GM12878 (cell line): ENCODE results near the gene ANKRD17. TPM values are rescaled to one million over a fixed set of nuclear protein-coding genes. Genes with fewer than 3 reads are reported as not detected.

Experiments
- EGR1 ChIP-seq, 2 experiments: IDR thresholded peaks; 1 replicate in 1 of 2; 2 replicates in 1 of 2; pipeline ENCODE4 v1.6.1; 2011 to 2012; ENCODE audit warnings: low read depth in 2 of 2, low read length in 2 of 2, borderline replicate concordance in 1 of 2, mild to moderate bottlenecking in 1 of 2, moderate library complexity in 1 of 2
- HDGF ChIP-seq: fragments of 450-650 bp; IDR thresholded peaks from 2 replicates; pipeline ENCODE4 v1.6.1; 2016; ENCODE audit warnings: antibody characterized with exemption
- MYC ChIP-seq: IDR thresholded peaks from 2 replicates; pipeline ENCODE4 v1.6.1; 2011; ENCODE audit warnings: mild to moderate bottlenecking, low read length, moderate library complexity, inconsistent platforms; ENCODE audit not compliant: insufficient read depth, insufficient replicate concordance, insufficient read length, severe bottlenecking
- NFIC ChIP-seq: IDR thresholded peaks from 2 replicates; pipeline ENCODE4 v1.6.1; 2012; ENCODE audit warnings: low read depth, mild to moderate bottlenecking, inconsistent platforms, low read length, moderate library complexity
- RBBP5 ChIP-seq: fragments of 200-600 bp; sonication (generic); conservative IDR thresholded peaks from 2 replicates; pipeline ENCODE4 v1.6.1; 2016
- SIN3A ChIP-seq: IDR thresholded peaks from 2 replicates; pipeline ENCODE4 v1.6.1; 2012; ENCODE audit warnings: low read depth, low read length, improper control_type of control experiment
- SRF ChIP-seq, 2 experiments: IDR thresholded peaks; 2 replicates each; pipeline ENCODE4 v1.6.1; 2011; ENCODE audit warnings: low read depth in 2 of 2, low read length in 2 of 2, mild to moderate bottlenecking in 1 of 2, moderate library complexity in 1 of 2
- TCF12 ChIP-seq: IDR thresholded peaks from 2 replicates; pipeline ENCODE4 v1.6.1; 2011; ENCODE audit warnings: low read depth, mild to moderate bottlenecking, low read length
- ZBED1 ChIP-seq: IDR thresholded peaks from 2 replicates; pipeline ENCODE4 v1.6.1; 2016; ENCODE audit warnings: borderline replicate concordance
- polyA plus RNA-seq, 11 experiments: library from polyadenylated mRNA; depleted of rRNA in 4 of 11; unstranded in 6 of 11; stranded (reverse) in 5 of 11; fragments of >200 nt; fragmentation: Nextera tagmentation in 4 of 11; fragmentation: Illumina TruSeq in 1 of 11; extraction: Ambion mirVana in 4 of 11; extraction: Trizol in 1 of 11; gene quantifications; 1 replicate in 1 of 11; 2 replicates in 10 of 11; pipeline versions ENCODE4 v1.2.1 to v1.2.3, GENCODE V29; 2011 to 2016; ENCODE audit warnings: inconsistent platforms in 2 of 11, missing spikeins in 2 of 11, low read depth in 1 of 11
- total RNA-seq, 4 experiments: library from RNA; depleted of rRNA in 3 of 4; stranded (reverse); fragments of >200 nt in 3 of 4; fragmentation: Illumina TruSeq in 1 of 4; extraction: Trizol in 1 of 4; gene quantifications; 2 replicates each; pipeline versions ENCODE4 v1.2.1 to v1.2.3, GENCODE V29; 2013 to 2021
- TF ChIP-seq, protein P1 (sequence below): fragments of 450-650 bp; conservative IDR thresholded peaks from 2 replicates; pipeline ENCODE4 v1.6.1; 2017; ENCODE audit warnings: mild to moderate bottlenecking, moderate library complexity
- TF ChIP-seq, protein P2 (sequence below): IDR thresholded peaks from 2 replicates; pipeline ENCODE4 v1.6.1; 2012; ENCODE audit warnings: low read depth, low read length, improper control_type of control experiment
- TF ChIP-seq, protein P3 (sequence below): IDR thresholded peaks from 2 replicates; pipeline ENCODE4 v1.6.1; 2011; ENCODE audit warnings: low read depth, low read length, improper control_type of control experiment, borderline replicate concordance
- TF ChIP-seq, protein P4 (sequence below): fragments of 450-650 bp; formaldehyde crosslinking; IDR thresholded peaks from 2 replicates; pipeline ENCODE4 v1.4.0; 2020; ENCODE audit warnings: mild to moderate bottlenecking, moderate library complexity
- TF ChIP-seq, protein P5 (sequence below): IDR thresholded peaks from 2 replicates; pipeline ENCODE4 v1.6.1; 2012; ENCODE audit warnings: low read length, inconsistent platforms
- TF ChIP-seq, protein P6 (sequence below): fragments of 450-650 bp; formaldehyde crosslinking; IDR thresholded peaks from 2 replicates; pipeline ENCODE4 v1.5.0; 2022; ENCODE audit warnings: mild to moderate bottlenecking, missing genetic modification characterization

Gene ANKRD17
- total and polyA plus RNA-seq, 10 of the 15 experiments (the other 5 are each of a cell fraction or from before 2014, with no cell fraction given), result 11.7 to 46.5 (median 32.6) TPM

DNA sequence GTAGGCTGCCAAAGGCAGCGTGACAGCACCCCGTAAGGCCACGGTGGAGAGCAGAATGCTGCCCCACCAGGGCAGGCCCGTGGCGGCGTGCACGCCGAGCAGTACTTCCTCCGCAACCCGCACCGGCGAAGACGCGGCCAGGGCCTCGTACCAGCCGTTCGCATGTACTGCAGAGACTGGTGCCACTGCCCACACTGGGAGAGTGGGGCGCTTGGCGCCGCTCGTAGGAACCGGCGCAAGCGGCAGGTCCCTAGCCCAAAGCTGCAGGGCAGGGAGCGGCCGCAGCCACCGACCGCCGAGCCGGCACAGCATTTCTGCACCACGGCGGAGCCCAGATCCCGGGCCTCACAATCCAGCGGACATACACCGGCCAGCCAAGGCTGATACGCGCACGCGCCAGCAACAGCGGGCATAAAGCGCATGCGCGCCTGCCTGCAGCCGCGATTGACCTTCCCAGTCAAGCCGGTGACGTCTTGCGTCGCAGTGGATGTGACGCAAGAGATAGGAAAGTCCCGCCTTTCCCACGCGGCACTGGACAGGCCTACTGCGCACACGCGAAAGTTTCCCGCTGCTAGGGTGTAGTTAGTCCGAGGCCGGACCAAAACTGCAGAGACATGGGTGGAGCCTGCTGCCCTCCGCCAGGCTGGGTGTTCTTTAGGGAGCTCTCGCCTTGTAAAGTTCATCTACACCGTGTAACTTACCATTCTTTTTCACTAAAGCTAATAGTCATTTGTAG, 189.1 kb downstream of the ANKRD17 start, which contains the start of gene COX18 (continued):
- TF ChIP-seq EGR1 (IDR thresholded peaks at IDR 0.05; ENCODE audit: borderline replicate concordance in 1 of 2, low read depth in 2 of 2, low read length in 2 of 2) (no peak), TCF12 (0 out of 2 replicates have a peak, but pooled peaks have one; percentile 14), RBBP5 (no peak), MYC (peak; percentile 90), ZBED1 (peak; percentile 45; the same call in 1 of the 2 replicates), NFIC (no peak), SIN3A (peak; percentile 77), HDGF (no peak; the same call in 1 of the 2 replicates), SRF (IDR thresholded peaks at IDR 0.05; ENCODE audit: low read depth in 2 of 2, low read length in 2 of 2) (peak in 1 of 2 experiments; percentile 76; a peak in 1 of 4 replicates)
- TF ChIP-seq, protein P1, sequence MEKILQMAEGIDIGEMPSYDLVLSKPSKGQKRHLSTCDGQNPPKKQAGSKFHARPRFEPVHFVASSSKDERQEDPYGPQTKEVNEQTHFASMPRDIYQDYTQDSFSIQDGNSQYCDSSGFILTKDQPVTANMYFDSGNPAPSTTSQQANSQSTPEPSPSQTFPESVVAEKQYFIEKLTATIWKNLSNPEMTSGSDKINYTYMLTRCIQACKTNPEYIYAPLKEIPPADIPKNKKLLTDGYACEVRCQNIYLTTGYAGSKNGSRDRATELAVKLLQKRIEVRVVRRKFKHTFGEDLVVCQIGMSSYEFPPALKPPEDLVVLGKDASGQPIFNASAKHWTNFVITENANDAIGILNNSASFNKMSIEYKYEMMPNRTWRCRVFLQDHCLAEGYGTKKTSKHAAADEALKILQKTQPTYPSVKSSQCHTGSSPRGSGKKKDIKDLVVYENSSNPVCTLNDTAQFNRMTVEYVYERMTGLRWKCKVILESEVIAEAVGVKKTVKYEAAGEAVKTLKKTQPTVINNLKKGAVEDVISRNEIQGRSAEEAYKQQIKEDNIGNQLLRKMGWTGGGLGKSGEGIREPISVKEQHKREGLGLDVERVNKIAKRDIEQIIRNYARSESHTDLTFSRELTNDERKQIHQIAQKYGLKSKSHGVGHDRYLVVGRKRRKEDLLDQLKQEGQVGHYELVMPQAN, result peak; percentile 92
- TF ChIP-seq, protein P2, sequence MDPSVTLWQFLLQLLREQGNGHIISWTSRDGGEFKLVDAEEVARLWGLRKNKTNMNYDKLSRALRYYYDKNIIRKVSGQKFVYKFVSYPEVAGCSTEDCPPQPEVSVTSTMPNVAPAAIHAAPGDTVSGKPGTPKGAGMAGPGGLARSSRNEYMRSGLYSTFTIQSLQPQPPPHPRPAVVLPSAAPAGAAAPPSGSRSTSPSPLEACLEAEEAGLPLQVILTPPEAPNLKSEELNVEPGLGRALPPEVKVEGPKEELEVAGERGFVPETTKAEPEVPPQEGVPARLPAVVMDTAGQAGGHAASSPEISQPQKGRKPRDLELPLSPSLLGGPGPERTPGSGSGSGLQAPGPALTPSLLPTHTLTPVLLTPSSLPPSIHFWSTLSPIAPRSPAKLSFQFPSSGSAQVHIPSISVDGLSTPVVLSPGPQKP, result no peak
- TF ChIP-seq, protein P3, sequence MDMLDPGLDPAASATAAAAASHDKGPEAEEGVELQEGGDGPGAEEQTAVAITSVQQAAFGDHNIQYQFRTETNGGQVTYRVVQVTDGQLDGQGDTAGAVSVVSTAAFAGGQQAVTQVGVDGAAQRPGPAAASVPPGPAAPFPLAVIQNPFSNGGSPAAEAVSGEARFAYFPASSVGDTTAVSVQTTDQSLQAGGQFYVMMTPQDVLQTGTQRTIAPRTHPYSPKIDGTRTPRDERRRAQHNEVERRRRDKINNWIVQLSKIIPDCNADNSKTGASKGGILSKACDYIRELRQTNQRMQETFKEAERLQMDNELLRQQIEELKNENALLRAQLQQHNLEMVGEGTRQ, result no peak
- TF ChIP-seq, protein P4, sequence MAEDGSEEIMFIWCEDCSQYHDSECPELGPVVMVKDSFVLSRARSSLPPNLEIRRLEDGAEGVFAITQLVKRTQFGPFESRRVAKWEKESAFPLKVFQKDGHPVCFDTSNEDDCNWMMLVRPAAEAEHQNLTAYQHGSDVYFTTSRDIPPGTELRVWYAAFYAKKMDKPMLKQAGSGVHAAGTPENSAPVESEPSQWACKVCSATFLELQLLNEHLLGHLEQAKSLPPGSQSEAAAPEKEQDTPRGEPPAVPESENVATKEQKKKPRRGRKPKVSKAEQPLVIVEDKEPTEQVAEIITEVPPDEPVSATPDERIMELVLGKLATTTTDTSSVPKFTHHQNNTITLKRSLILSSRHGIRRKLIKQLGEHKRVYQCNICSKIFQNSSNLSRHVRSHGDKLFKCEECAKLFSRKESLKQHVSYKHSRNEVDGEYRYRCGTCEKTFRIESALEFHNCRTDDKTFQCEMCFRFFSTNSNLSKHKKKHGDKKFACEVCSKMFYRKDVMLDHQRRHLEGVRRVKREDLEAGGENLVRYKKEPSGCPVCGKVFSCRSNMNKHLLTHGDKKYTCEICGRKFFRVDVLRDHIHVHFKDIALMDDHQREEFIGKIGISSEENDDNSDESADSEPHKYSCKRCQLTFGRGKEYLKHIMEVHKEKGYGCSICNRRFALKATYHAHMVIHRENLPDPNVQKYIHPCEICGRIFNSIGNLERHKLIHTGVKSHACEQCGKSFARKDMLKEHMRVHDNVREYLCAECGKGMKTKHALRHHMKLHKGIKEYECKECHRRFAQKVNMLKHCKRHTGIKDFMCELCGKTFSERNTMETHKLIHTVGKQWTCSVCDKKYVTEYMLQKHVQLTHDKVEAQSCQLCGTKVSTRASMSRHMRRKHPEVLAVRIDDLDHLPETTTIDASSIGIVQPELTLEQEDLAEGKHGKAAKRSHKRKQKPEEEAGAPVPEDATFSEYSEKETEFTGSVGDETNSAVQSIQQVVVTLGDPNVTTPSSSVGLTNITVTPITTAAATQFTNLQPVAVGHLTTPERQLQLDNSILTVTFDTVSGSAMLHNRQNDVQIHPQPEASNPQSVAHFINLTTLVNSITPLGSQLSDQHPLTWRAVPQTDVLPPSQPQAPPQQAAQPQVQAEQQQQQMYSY (CRISPR knock-in tag), result no peak
- TF ChIP-seq, protein P5, sequence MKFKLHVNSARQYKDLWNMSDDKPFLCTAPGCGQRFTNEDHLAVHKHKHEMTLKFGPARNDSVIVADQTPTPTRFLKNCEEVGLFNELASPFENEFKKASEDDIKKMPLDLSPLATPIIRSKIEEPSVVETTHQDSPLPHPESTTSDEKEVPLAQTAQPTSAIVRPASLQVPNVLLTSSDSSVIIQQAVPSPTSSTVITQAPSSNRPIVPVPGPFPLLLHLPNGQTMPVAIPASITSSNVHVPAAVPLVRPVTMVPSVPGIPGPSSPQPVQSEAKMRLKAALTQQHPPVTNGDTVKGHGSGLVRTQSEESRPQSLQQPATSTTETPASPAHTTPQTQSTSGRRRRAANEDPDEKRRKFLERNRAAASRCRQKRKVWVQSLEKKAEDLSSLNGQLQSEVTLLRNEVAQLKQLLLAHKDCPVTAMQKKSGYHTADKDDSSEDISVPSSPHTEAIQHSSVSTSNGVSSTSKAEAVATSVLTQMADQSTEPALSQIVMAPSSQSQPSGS, result peak; percentile 86; the same call in 1 of the 2 replicates
- TF ChIP-seq, protein P6, sequence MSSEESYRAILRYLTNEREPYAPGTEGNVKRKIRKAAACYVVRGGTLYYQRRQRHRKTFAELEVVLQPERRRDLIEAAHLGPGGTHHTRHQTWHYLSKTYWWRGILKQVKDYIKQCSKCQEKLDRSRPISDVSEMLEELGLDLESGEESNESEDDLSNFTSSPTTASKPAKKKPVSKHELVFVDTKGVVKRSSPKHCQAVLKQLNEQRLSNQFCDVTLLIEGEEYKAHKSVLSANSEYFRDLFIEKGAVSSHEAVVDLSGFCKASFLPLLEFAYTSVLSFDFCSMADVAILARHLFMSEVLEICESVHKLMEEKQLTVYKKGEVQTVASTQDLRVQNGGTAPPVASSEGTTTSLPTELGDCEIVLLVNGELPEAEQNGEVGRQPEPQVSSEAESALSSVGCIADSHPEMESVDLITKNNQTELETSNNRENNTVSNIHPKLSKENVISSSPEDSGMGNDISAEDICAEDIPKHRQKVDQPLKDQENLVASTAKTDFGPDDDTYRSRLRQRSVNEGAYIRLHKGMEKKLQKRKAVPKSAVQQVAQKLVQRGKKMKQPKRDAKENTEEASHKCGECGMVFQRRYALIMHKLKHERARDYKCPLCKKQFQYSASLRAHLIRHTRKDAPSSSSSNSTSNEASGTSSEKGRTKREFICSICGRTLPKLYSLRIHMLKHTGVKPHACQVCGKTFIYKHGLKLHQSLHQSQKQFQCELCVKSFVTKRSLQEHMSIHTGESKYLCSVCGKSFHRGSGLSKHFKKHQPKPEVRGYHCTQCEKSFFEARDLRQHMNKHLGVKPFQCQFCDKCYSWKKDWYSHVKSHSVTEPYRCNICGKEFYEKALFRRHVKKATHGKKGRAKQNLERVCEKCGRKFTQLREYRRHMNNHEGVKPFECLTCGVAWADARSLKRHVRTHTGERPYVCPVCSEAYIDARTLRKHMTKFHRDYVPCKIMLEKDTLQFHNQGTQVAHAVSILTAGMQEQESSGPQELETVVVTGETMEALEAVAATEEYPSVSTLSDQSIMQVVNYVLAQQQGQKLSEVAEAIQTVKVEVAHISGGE (CRISPR knock-in tag), result no peak
